HepG2 (cell line): ENCODE results near the gene PPDPF. TPM values are rescaled to one million over a fixed set of nuclear protein-coding genes. Genes with fewer than 3 reads are reported as not detected.
A peak's percentile ranks its signal among the peaks of the same experiment; 100 is the strongest.

Experiments used
- GLI4 ChIP-seq: sonication (generic); formaldehyde crosslinking; IDR thresholded peaks from 2 replicates; pipeline ENCODE4 v1.5.1; 2020; ENCODE audit warnings: missing genetic modification reagents, mild to moderate bottlenecking, moderate library complexity, borderline replicate concordance
- HES4 ChIP-seq: sonication (generic); formaldehyde crosslinking; IDR thresholded peaks from 2 replicates; pipeline ENCODE4 v1.9.0; 2021; ENCODE audit warnings: mild to moderate bottlenecking, missing genetic modification reagents, borderline replicate concordance
- MIXL1 ChIP-seq: IDR thresholded peaks from 2 replicates; pipeline ENCODE4 v1.6.1; 2016
- NFIB ChIP-seq: sonication (generic); formaldehyde crosslinking; IDR thresholded peaks from 2 replicates; pipeline ENCODE4 v1.9.0; 2021; ENCODE audit warnings: missing genetic modification reagents, mild to moderate bottlenecking, borderline replicate concordance
- PPARG ChIP-seq: conservative IDR thresholded peaks from 2 replicates; pipeline ENCODE4 v1.6.1; 2016; ENCODE audit warnings: missing biosample characterization, missing genetic modification reagents
- RBFOX2 ChIP-seq: fragments of 200-400 bp; formaldehyde crosslinking; IDR thresholded peaks from 2 replicates; pipeline ENCODE4 v1.6.1; 2017; ENCODE audit warnings: low read depth, mild to moderate bottlenecking, low read length
- TBX3 ChIP-seq: fragments of 450-650 bp; IDR thresholded peaks from 2 replicates; pipeline ENCODE4 v1.6.1; 2017; ENCODE audit warnings: antibody characterized with exemption, mild to moderate bottlenecking, inconsistent platforms, borderline replicate concordance
- ZNF724P ChIP-seq: sonication (generic); formaldehyde crosslinking; IDR thresholded peaks from 2 replicates; pipeline ENCODE4 v1.8.0; 2022; ENCODE audit warnings: missing genetic modification reagents, borderline replicate concordance
- polyA plus RNA-seq, 8 experiments: library from polyadenylated mRNA; depleted of rRNA in 3 of 8; stranded (reverse) in 7 of 8; unstranded in 1 of 8; fragments of >200 nt; fragmentation: Illumina TruSeq in 4 of 8; extraction: Trizol in 4 of 8; gene quantifications; 2 replicates each; pipeline versions ENCODE4 v1.2.1 to v1.2.3, GENCODE V29; 2011 to 2016; ENCODE audit warnings: low read depth in 4 of 8, missing spikeins in 1 of 8, mixed read lengths in 1 of 8; ENCODE audit not compliant: insufficient read depth in 1 of 8
- total RNA-seq, 5 experiments: library from RNA; depleted of rRNA; stranded (reverse); fragments of >200 nt; fragmentation: Illumina TruSeq; extraction: Trizol; gene quantifications; 2 replicates each; pipeline ENCODE4 v1.2.3, GENCODE V29; 2016; ENCODE audit warnings: low read depth in 1 of 5
- TF ChIP-seq, protein P1 (sequence below): sonication (generic); formaldehyde crosslinking; IDR thresholded peaks from 2 replicates; pipeline ENCODE4 v1.4.0; 2020; ENCODE audit warnings: mild to moderate bottlenecking, missing genetic modification reagents, borderline replicate concordance
- TF ChIP-seq, protein P2 (sequence below), 2 experiments: sonication (generic) in 1 of 2; formaldehyde crosslinking in 1 of 2; IDR thresholded peaks; 2 replicates each; pipeline versions ENCODE4 v1.6.1 to v1.9.0; 2014 to 2022; ENCODE audit warnings: antibody characterized with exemption in 1 of 2, borderline replicate concordance in 1 of 2, inconsistent platforms in 1 of 2, low read depth in 1 of 2, missing genetic modification reagents in 1 of 2
- TF ChIP-seq, protein P3 (sequence below): IDR thresholded peaks from 2 replicates; pipeline ENCODE4 v1.6.1; 2016; ENCODE audit warnings: low read depth, missing genetic modification reagents, missing compliant biosample characterization

Gene PPDPF
- total and polyA plus RNA-seq, 2 of the 13 experiments (the other 11 are each of a cell fraction or from before 2014, with no cell fraction given) = 1.8 to 7.0 TPM

DNA sequence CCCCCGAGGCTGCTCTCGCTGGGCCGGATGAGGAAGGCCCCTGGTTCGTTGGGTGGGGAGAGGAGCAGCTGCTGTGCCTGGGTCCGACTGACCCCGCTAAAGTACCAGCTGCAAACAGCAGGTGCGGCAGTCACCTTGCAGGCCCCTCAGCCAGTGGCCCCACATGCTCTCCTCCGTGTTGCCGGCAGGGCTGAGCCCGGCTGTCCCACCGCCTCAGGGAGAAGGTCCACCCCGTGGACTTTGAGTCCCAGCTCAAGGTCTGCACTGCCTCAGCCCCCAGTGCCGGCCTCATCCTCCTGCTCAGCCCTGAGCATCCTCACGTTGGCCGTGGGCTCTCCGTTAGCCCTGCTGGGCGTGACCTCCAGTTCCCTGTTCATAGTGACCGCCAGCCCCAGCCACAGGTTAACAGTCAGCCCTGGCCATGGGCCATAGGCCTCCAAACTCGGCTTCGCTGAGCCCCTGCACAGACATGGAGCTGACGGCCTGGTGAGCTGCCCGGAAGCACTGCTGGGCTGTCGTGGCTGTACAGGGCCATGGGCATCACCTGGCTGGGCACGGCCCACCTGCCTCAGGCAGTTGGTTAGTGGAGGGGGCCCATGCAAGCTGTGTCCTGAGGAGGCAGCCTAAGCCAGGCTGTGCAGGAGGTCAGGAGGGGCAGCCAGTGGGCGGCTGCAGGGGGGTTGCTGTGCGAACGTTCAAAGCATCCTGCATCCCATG, 23.8 kb downstream of the PPDPF start (continued):
- TF ChIP-seq, protein P1, sequence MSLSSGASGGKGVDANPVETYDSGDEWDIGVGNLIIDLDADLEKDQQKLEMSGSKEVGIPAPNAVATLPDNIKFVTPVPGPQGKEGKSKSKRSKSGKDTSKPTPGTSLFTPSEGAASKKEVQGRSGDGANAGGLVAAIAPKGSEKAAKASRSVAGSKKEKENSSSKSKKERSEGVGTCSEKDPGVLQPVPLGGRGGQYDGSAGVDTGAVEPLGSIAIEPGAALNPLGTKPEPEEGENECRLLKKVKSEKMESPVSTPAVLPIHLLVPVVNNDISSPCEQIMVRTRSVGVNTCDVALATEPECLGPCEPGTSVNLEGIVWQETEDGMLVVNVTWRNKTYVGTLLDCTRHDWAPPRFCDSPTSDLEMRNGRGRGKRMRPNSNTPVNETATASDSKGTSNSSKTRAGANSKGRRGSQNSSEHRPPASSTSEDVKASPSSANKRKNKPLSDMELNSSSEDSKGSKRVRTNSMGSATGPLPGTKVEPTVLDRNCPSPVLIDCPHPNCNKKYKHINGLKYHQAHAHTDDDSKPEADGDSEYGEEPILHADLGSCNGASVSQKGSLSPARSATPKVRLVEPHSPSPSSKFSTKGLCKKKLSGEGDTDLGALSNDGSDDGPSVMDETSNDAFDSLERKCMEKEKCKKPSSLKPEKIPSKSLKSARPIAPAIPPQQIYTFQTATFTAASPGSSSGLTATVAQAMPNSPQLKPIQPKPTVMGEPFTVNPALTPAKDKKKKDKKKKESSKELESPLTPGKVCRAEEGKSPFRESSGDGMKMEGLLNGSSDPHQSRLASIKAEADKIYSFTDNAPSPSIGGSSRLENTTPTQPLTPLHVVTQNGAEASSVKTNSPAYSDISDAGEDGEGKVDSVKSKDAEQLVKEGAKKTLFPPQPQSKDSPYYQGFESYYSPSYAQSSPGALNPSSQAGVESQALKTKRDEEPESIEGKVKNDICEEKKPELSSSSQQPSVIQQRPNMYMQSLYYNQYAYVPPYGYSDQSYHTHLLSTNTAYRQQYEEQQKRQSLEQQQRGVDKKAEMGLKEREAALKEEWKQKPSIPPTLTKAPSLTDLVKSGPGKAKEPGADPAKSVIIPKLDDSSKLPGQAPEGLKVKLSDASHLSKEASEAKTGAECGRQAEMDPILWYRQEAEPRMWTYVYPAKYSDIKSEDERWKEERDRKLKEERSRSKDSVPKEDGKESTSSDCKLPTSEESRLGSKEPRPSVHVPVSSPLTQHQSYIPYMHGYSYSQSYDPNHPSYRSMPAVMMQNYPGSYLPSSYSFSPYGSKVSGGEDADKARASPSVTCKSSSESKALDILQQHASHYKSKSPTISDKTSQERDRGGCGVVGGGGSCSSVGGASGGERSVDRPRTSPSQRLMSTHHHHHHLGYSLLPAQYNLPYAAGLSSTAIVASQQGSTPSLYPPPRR = peak; percentile 63; the same call in 1 of the 2 replicates
- TF ChIP-seq RBFOX2 = no peak
- TF ChIP-seq, protein P2, sequence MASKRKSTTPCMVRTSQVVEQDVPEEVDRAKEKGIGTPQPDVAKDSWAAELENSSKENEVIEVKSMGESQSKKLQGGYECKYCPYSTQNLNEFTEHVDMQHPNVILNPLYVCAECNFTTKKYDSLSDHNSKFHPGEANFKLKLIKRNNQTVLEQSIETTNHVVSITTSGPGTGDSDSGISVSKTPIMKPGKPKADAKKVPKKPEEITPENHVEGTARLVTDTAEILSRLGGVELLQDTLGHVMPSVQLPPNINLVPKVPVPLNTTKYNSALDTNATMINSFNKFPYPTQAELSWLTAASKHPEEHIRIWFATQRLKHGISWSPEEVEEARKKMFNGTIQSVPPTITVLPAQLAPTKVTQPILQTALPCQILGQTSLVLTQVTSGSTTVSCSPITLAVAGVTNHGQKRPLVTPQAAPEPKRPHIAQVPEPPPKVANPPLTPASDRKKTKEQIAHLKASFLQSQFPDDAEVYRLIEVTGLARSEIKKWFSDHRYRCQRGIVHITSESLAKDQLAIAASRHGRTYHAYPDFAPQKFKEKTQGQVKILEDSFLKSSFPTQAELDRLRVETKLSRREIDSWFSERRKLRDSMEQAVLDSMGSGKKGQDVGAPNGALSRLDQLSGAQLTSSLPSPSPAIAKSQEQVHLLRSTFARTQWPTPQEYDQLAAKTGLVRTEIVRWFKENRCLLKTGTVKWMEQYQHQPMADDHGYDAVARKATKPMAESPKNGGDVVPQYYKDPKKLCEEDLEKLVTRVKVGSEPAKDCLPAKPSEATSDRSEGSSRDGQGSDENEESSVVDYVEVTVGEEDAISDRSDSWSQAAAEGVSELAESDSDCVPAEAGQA (IDR thresholded peaks at IDR 0.05; ENCODE audit: low read depth) = peak; percentile 68; the same call in 1 of the 2 replicates
- TF ChIP-seq, protein P2 (CRISPR knock-in tag; IDR thresholded peaks at IDR 0.05; ENCODE audit: borderline replicate concordance) = no peak
- TF ChIP-seq ZNF724P (CRISPR knock-in tag) = peak; percentile 24; the same call in 1 of the 2 replicates
- TF ChIP-seq MIXL1 (CRISPR knock-in tag) = no peak
- TF ChIP-seq, protein P3, sequence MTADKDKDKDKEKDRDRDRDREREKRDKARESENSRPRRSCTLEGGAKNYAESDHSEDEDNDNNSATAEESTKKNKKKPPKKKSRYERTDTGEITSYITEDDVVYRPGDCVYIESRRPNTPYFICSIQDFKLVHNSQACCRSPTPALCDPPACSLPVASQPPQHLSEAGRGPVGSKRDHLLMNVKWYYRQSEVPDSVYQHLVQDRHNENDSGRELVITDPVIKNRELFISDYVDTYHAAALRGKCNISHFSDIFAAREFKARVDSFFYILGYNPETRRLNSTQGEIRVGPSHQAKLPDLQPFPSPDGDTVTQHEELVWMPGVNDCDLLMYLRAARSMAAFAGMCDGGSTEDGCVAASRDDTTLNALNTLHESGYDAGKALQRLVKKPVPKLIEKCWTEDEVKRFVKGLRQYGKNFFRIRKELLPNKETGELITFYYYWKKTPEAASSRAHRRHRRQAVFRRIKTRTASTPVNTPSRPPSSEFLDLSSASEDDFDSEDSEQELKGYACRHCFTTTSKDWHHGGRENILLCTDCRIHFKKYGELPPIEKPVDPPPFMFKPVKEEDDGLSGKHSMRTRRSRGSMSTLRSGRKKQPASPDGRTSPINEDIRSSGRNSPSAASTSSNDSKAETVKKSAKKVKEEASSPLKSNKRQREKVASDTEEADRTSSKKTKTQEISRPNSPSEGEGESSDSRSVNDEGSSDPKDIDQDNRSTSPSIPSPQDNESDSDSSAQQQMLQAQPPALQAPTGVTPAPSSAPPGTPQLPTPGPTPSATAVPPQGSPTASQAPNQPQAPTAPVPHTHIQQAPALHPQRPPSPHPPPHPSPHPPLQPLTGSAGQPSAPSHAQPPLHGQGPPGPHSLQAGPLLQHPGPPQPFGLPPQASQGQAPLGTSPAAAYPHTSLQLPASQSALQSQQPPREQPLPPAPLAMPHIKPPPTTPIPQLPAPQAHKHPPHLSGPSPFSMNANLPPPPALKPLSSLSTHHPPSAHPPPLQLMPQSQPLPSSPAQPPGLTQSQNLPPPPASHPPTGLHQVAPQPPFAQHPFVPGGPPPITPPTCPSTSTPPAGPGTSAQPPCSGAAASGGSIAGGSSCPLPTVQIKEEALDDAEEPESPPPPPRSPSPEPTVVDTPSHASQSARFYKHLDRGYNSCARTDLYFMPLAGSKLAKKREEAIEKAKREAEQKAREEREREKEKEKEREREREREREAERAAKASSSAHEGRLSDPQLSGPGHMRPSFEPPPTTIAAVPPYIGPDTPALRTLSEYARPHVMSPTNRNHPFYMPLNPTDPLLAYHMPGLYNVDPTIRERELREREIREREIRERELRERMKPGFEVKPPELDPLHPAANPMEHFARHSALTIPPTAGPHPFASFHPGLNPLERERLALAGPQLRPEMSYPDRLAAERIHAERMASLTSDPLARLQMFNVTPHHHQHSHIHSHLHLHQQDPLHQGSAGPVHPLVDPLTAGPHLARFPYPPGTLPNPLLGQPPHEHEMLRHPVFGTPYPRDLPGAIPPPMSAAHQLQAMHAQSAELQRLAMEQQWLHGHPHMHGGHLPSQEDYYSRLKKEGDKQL (CRISPR knock-in tag) = no peak
- TF ChIP-seq PPARG (CRISPR knock-in tag) = no peak
- peak; percentile 78; the same call in 1 of the 2 replicates for TF ChIP-seq NFIB
- peak; percentile 11; the same call in 1 of the 2 replicates for TF ChIP-seq TBX3
- TF ChIP-seq HES4 = no peak
- TF ChIP-seq GLI4 = no peak
